T-helper 1 cell treated with Interleukin-12 subunit alpha and Interleukin-12 subunit beta and Interleukin-4 antibody, amounts not matched to agents 30 ng/mL and 1 ng/mL, for 36 hours (primary cell): ENCODE results near the gene TMEM26. TPM values are rescaled to one million over a fixed set of nuclear protein-coding genes. Genes with fewer than 3 reads are reported as not detected.

ENCODE experiments used
- intact Hi-C: fragments of 100-400 bp; cut with micrococcal nuclease; formaldehyde crosslinking; loops from one replicate; pipeline ENCODE4 v1.15.1; 2024
- total RNA-seq: library from RNA; stranded (reverse); gene quantifications from 2 replicates; pipeline ENCODE4 v1.2.3, GENCODE V29; 2022

TMEM26 gene
- total RNA-seq, 1 donor from 2014 or later, result not detected

- intact Hi-C loops, result no loop called here
These were observed 7.7 kb upstream of the TMEM26 start for GRCh38 chr10:61460835-61461234.

- intact Hi-C loops, result no loop called here
These were observed 4.8 kb upstream of the TMEM26 start for GRCh38 chr10:61458031-61458430.

GRCh38 chr10:61456095-61456789 lies 3.1 kb upstream of the TMEM26 start:
- intact Hi-C loops, result no loop called here

GRCh38 chr10:61455656-61456055 lies 2.5 kb upstream of the TMEM26 start:
- intact Hi-C loops, result no loop called here

GRCh38 chr10:61454541-61454940 lies 1.4 kb upstream of the TMEM26 start:
- intact Hi-C loops, result no loop called here

- intact Hi-C loops, result no loop called here
These were observed 980 bp downstream of the TMEM26 start for GRCh38 chr10:61452151-61452651.

- intact Hi-C loops, result no loop called here
These were observed 1.8 kb downstream of the TMEM26 start for GRCh38 chr10:61451357-61451756.

GRCh38 chr10:61448841-61449600 lies 4.2 kb downstream of the TMEM26 start:
- intact Hi-C loops, result no loop called here

- intact Hi-C loops, result no loop called here
These were observed 5.1 kb downstream of the TMEM26 start for GRCh38 chr10:61448091-61448490.

GRCh38 chr10:61439058-61439609 lies 14.0 kb downstream of the TMEM26 start:
- intact Hi-C loops, result no loop called here

GRCh38 chr10:61438141-61438988 lies 14.8 kb downstream of the TMEM26 start:
- intact Hi-C loops, result no loop called here

- intact Hi-C loops, result no loop called here
These were observed 30.0 kb downstream of the TMEM26 start for GRCh38 chr10:61423178-61423577.

- intact Hi-C loops, result no loop called here
These were observed 35.5 kb downstream of the TMEM26 start for GRCh38 chr10:61417661-61418060.

- intact Hi-C loops, result no loop called here
These were observed 37.4 kb downstream of the TMEM26 start for GRCh38 chr10:61415824-61416223.

- intact Hi-C loops, result no loop called here
These were observed 41.5 kb downstream of the TMEM26 start for GRCh38 chr10:61411706-61412105.

GRCh38 chr10:61410353-61411070 lies 42.7 kb downstream of the TMEM26 start:
- intact Hi-C loops, result no loop called here

- intact Hi-C loops, result no loop called here
These were observed 44.0 kb downstream of the TMEM26 start for GRCh38 chr10:61409157-61409556.

GRCh38 chr10:61408105-61408504 lies 45.1 kb downstream of the TMEM26 start:
- intact Hi-C loops, result no loop called here

GRCh38 chr10:61406736-61407135 lies 46.4 kb downstream of the TMEM26 start:
- intact Hi-C loops, result no loop called here

GRCh38 chr10:61406242-61406641 lies 46.9 kb downstream of the TMEM26 start:
- intact Hi-C loops, result no loop called here

- intact Hi-C loops, result no loop called here
These were observed 48.4 kb downstream of the TMEM26 start for GRCh38 chr10:61404751-61405150.
